Measurements from ENCODE around the gene TCP11L2. TPM values are rescaled to one million over a fixed set of nuclear protein-coding genes. Genes with fewer than 3 reads are reported as not detected.

The TCP11L2 gene
- total RNA-seq, 4 donors from 2014 or later, result 8.0 to 47.8 (median 41.7) TPM

DNA sequence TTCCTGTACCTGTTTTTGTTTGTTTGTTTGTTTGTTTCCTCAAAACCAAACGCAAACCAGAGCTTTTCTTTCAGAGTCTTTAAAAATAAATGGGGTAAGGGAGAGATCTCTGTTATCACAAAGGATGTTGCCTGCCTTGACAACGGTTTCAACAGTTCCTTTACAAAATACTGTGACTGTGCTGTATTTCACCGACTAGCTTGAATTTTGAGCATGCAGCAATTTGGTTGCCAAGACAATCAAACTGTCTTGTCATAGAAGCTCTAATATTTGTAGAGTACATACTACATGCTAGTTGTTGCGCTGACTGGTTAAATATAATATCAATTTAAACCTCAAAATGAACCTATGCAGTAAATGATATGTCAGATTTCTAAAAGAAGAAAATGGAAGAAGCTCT lies 22.4 kb upstream of the TCP11L2 start:
- H3K4me3 ChIP-seq, result no peak overlapping the region
- peak overlapping the region in 1 of 4 donors; percentile 49 for H3K27ac ChIP-seq
- in situ Hi-C loops (cut with MboI; ENCODE audit: low pct_ligation_motif_present in 1 of 4, low pct_unique_long_range_greater_than_20kb in 1 of 4, low sequenced_read_pairs in 3 of 4), result loop anchor here in 3 of 4 donors (5.0 kb wide), 2 partner anchors 48 to 53 kb away; no protein-coding TSS in a partner anchor
- H3K27me3 ChIP-seq, result no peaks in the 10 kb centered on the region
- WGBS, 2 donors (ENCODE audit: low coverage in 1 of 2), result 82% methylated on average over 4 of the region's 4 CpGs
- no peaks in the 10 kb centered on the region for H3K9me3 ChIP-seq
- H3K4me1 ChIP-seq, result peaks cover 3 to 23% (median 9%) of the 10 kb centered on the region in 4 donors
- intact Hi-C loops (cut with DNase I; ENCODE audit: low total_unique reads), result no loop called here
- TF ChIP-seq EP300 (IDR thresholded peaks at IDR 0.05; ENCODE audit: low read depth) (no peak), POLR2A (IDR thresholded peaks at IDR 0.05) (no peak), POLR2AphosphoS5 (IDR thresholded peaks at IDR 0.05) (no peak)
- TF ChIP-seq, protein P1, sequence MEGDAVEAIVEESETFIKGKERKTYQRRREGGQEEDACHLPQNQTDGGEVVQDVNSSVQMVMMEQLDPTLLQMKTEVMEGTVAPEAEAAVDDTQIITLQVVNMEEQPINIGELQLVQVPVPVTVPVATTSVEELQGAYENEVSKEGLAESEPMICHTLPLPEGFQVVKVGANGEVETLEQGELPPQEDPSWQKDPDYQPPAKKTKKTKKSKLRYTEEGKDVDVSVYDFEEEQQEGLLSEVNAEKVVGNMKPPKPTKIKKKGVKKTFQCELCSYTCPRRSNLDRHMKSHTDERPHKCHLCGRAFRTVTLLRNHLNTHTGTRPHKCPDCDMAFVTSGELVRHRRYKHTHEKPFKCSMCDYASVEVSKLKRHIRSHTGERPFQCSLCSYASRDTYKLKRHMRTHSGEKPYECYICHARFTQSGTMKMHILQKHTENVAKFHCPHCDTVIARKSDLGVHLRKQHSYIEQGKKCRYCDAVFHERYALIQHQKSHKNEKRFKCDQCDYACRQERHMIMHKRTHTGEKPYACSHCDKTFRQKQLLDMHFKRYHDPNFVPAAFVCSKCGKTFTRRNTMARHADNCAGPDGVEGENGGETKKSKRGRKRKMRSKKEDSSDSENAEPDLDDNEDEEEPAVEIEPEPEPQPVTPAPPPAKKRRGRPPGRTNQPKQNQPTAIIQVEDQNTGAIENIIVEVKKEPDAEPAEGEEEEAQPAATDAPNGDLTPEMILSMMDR (IDR thresholded peaks at IDR 0.05), result no peak
- no peaks in the 10 kb centered on the region for H3K36me3 ChIP-seq
- DNase-seq, result no peak

DNA sequence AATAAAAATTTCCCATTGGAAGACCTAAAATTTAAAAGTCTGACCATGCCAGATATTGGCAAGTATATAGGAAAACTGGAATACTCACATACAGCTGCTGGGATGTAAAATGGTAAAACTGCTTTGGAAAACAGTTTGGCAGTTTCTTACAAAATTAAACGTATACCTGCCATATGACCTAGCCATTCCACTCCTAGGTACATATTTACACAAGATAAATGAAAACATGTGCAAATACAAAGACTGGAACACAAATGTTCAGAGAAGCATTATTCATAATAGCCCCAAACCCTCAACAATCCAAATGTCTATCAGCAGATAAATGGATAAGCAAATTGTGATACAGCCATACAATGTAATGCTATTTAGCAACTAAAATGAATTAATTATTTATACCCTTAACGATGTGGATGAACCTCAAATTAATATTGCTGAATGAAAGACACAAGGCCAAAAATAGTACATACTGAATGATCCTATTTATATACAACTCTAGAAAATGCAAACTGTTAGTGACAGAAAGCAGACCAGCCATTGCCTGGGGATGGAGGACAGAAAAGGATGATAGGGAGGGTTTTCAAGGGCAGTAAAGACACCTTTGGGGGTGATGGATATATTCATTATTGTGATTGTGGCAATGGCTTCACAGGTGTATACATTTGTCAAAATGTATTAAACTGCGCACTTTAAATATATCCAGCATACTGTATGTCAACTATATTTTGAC lies 21.3 kb upstream of the TCP11L2 start:
- 60 to 65% methylated on average over 3 of the region's 3 CpGs for WGBS, 2 donors (ENCODE audit: low coverage in 1 of 2)
- peaks cover 0 to 14% (median 2%) of the 10 kb centered on the region in 4 donors for H3K4me1 ChIP-seq
- no peaks in the 10 kb centered on the region for H3K9me3 ChIP-seq
- no peak for DNase-seq
- no peaks in the 10 kb centered on the region for H3K36me3 ChIP-seq
- peak overlapping the region in 2 of 4 donors; percentile 40 to 49 for H3K27ac ChIP-seq
- in situ Hi-C loops (cut with MboI; ENCODE audit: low pct_ligation_motif_present in 1 of 4, low pct_unique_long_range_greater_than_20kb in 1 of 4, low sequenced_read_pairs in 3 of 4), result loop anchor here in 3 of 4 donors (5.0 kb wide), 2 partner anchors 49 to 54 kb away; no protein-coding TSS in a partner anchor
- TF ChIP-seq, protein P1 (IDR thresholded peaks at IDR 0.05), result no peak
- TF ChIP-seq EP300 (IDR thresholded peaks at IDR 0.05; ENCODE audit: low read depth), result no peak
- intact Hi-C loops (cut with DNase I; ENCODE audit: low total_unique reads), result loop anchor here (1.0 kb wide), 1 partner anchor 54 kb away; no protein-coding TSS in a partner anchor
- no peak overlapping the region for H3K4me3 ChIP-seq
- no peaks in the 10 kb centered on the region for H3K27me3 ChIP-seq

- peak overlapping the region in 1 of 4 donors; percentile 49 for H3K27ac ChIP-seq
- no peak overlapping the region for H3K4me3 ChIP-seq
- no peaks in the 10 kb centered on the region for H3K27me3 ChIP-seq
- in situ Hi-C loops (cut with MboI; ENCODE audit: low pct_ligation_motif_present in 1 of 4, low pct_unique_long_range_greater_than_20kb in 1 of 4, low sequenced_read_pairs in 3 of 4), result loop anchor here in 3 of 4 donors (5.0 kb wide), 2 partner anchors 50 to 55 kb away; no protein-coding TSS in a partner anchor
- no peaks in the 10 kb centered on the region for H3K36me3 ChIP-seq
- 76 to 94% methylated on average over 2 to 4 of the region's 4 CpGs for WGBS, 2 donors (ENCODE audit: low coverage in 1 of 2)
- no peaks in the 10 kb centered on the region for H3K9me3 ChIP-seq
- H3K4me1 ChIP-seq, result peaks cover 0 to 14% (median 2%) of the 10 kb centered on the region in 4 donors
- intact Hi-C loops (cut with DNase I; ENCODE audit: low total_unique reads), result loop anchor here (1.0 kb wide), 1 partner anchor 55 kb away; no protein-coding TSS in a partner anchor
- DNase-seq, result no peak
- no peak for TF ChIP-seq POLR2A (IDR thresholded peaks at IDR 0.05)
- no peak for TF ChIP-seq POLR2AphosphoS5 (IDR thresholded peaks at IDR 0.05)
- no peak for TF ChIP-seq EP300 (IDR thresholded peaks at IDR 0.05; ENCODE audit: low read depth)
- TF ChIP-seq, protein P1 (IDR thresholded peaks at IDR 0.05), result no peak
These were observed 20.7 kb upstream of the TCP11L2 start for GRCh38 chr12:106281804-106282203.

GRCh38 chr12:106282457-106283097 lies 20.0 kb upstream of the TCP11L2 start:
- peak; percentile 57 for DNase-seq
- Histone ChIP-seq H3K4me1 (peaks cover 0 to 14% (median 2%) of the 10 kb centered on the region in 4 donors), H3K27ac (peak overlapping the region in 1 of 4 donors; percentile 49), H3K9me3 (no peaks in the 10 kb centered on the region), H3K4me3 (no peak overlapping the region), H3K36me3 (no peaks in the 10 kb centered on the region), H3K27me3 (no peaks in the 10 kb centered on the region)
- intact Hi-C loops (cut with DNase I; ENCODE audit: low total_unique reads) (no loop called here), in situ Hi-C loops (cut with MboI; ENCODE audit: low pct_ligation_motif_present in 1 of 4, low pct_unique_long_range_greater_than_20kb in 1 of 4, low sequenced_read_pairs in 3 of 4) (loop anchor here in 3 of 4 donors (5.0 kb wide), 2 partner anchors 50 to 55 kb away; no protein-coding TSS in a partner anchor)
- no peak for TF ChIP-seq EP300 (IDR thresholded peaks at IDR 0.05; ENCODE audit: low read depth)
- TF ChIP-seq, protein P1 (IDR thresholded peaks at IDR 0.05), result peak; percentile 70 to 90 (median 72)
- 17 to 18% methylated on average over 4 to 7 of the region's 7 CpGs for WGBS, 2 donors (ENCODE audit: low coverage in 1 of 2)

Data from transverse colon (tissue), 4 donors.